ENCODE data around the gene HOXC10.
A peak's percentile ranks its signal among the peaks of the same experiment; 100 is the strongest.

Gene HOXC10

DNA sequence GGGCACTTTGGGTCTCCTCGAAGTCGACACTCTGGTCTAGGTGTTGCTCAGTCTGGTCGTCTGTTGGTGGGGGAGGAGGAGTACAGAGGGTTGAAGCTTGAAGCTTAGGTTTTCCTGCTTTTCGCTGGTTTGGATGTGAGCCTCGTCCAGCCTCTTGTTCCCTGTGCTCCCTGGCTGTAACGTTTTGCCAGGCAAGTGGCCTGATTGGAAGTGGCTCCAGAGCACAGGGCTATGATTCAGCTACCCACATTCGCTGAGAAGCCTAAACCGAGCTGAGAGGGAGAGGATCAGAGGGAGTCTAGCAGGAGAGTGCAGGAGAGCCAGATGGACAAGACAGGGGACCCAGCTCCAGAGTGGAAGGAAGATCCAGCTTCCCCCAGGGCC, 6.1 kb downstream of the HOXC10 start:
- DNase-seq (ENCODE audit: low read depth) = no peak

DNA sequence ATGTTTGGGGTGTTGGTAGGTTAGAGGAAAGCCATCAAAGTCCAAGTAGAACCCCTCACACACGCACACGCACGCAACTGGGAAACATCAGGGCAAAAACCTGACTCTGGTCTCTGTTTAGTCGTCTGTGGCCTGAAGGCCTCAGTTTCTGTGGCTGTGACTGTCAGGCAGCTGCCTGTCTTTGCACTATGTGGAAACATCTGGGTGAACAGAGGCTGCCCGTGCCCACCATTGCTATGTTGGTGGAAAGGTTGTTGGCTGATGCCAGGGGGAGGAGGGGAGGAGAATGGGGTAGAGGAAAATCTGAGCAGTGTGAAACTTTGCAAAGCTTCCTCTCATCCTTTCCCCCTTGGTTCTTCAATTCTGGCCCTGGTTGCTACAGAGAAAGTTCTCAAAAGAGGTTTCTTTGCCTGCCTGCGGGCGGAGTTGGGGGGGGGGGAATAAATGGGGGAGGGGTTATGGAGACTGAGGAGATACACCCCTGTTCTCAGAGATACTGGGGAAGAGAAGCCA, 7.5 kb downstream of the HOXC10 start:
- no peak for DNase-seq (ENCODE audit: low read depth)

DNA sequence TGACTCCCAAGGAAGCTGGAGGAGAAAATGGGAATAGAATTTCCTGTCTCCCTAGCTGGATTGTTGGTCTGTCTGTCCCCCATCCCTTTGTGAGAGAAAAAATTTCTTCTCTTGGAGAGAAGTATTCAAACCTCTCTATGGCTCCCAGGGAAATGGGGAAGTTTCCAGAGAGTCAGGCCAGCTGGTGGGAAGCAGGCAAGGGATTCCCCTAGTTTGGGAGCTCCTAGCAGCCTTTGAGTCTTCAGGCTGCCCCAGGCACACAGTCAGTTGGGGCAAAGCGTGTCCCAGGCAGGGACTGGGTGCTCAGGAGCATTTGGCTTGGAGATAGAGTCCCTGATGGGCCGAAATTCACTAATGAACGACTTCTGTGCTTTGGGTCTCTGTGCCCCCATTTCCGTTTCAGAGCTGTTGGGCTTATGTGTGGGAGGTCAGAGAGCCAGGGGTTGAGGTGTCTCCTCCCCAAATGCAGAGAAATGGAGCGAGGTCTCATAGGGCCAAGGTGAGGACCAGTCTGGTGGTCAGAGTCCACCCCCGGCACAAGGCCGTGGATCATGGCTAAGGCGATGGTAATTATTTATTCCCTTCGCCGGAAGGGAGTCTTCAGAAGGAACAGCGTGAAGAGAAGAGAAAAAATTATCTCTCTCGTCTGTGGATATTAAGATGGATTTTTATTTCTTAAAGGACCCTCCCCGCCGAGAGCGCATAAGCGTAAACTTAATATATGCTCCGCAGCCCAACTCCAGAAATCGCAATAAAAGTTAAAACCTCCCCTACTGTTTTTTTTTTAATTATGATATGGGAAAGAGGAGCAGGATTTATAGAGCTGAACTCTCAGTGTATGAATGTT, 8.4 kb downstream of the HOXC10 start:
- no peak for DNase-seq (ENCODE audit: low read depth)

DNA sequence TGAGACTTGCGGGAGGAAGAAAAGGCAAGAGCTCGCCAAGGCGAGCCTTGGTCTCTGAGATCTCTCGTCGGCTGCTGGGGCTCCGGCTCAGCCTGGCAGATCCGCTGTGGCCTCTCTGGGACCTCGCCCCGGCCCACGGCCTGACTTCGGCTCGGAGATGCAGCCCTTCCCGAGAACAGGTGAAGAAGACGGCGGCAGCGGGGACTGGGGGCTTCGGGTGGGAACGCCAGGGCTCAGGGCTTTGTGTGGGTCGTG, 9.0 kb downstream of the HOXC10 start:
- DNase-seq (ENCODE audit: low read depth) = no peak

DNA sequence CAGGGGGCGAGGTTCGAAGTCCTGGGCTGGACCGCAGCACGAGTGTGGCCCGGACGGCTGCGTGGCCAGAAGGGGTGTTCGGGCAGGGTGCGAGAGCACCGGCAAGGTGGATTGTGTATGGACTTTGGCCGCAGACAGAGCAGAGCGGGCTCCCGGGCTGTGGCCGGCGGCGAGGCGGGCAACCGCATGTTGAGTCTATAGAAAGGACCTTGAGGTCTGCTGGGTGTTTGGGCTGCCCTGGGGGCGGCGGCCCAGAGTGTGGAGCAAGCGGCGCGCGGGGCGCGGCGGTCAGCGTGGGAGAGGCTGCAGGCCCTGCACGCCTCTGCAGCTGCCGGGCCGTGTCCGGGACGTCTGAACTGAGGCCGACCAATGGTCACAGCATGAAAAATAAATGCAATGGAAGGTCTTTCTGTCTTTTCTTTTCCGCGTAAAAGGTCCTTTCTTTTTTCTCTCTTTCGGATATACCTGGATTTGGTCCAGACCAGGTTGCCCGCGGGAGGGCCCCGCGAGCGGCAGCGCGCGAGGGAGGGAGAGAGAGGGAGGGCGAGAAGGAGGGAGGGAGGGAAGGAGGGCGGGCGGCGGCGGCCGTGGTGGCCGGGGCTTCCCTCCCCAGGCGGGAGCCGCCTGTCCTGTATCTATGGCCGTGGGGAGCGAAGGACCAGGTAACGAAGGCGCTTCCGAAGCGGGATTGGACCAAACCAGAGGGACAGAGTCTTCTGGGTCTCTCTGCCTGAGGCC, 9.5 kb downstream of the HOXC10 start:
- no peak for DNase-seq (ENCODE audit: low read depth)

DNA sequence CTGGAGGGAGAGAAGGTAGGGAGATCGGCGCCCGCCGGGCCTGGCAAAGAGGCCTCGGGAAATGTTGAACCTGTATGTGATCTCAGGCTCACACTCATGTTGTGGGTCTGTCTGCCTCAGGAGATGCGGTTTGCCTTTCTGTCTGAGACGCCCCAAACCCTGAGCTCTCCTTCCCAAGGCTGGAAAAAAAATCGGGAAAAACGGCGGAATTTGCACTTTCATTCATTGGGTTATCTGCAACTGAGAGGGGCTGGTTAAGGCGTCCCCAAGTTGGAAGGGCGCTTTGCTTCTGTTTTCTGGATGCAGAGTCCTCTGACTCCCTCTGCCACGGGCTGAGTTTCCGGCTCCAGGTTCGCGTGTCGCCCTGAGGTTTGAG, 10.0 kb downstream of the HOXC10 start:
- DNase-seq (ENCODE audit: low read depth) = no peak

DNA sequence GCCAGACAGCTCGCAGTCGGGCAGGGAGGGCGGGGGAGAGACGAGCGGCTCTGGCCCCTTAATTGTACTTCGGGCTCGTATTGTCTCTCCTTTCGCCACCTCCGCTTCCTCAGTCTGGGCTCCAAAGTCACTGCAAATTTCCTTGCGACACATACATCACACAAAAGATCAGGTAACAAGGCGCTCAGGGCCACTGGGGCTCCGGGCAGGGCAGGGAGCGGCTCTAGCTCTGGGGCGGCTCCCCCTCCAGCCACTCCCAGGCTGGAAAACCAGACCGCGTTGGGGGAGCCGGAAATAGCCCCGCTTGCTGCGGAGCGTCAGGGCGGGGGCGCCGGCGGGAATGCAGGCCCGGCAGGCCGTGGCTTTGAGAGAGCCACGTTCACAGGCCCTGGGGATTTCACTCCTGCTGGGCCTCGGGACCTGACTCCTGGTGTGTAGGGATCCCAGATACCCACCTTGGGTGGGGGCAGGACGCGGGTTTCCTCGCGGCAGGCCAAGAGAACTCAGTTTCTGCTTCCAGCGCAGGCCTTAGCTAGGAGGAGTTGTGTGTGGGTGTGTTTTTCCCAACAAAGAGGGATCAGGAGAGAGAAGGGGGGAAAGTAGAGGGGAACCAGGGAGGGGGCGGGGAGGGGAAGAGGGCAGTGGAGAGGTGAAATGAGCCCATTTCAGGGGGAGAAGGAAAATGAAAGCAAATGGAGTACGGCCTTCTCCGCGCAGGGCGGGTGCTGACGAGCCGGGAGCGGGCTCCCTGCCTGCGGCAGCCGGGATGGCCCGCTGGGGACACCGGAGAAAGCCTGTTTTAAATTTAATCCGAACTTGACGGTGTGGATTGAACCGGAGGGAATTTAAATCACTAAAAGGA, 10.7 kb downstream of the HOXC10 start:
- DNase-seq (ENCODE audit: low read depth) = no peak

DNA sequence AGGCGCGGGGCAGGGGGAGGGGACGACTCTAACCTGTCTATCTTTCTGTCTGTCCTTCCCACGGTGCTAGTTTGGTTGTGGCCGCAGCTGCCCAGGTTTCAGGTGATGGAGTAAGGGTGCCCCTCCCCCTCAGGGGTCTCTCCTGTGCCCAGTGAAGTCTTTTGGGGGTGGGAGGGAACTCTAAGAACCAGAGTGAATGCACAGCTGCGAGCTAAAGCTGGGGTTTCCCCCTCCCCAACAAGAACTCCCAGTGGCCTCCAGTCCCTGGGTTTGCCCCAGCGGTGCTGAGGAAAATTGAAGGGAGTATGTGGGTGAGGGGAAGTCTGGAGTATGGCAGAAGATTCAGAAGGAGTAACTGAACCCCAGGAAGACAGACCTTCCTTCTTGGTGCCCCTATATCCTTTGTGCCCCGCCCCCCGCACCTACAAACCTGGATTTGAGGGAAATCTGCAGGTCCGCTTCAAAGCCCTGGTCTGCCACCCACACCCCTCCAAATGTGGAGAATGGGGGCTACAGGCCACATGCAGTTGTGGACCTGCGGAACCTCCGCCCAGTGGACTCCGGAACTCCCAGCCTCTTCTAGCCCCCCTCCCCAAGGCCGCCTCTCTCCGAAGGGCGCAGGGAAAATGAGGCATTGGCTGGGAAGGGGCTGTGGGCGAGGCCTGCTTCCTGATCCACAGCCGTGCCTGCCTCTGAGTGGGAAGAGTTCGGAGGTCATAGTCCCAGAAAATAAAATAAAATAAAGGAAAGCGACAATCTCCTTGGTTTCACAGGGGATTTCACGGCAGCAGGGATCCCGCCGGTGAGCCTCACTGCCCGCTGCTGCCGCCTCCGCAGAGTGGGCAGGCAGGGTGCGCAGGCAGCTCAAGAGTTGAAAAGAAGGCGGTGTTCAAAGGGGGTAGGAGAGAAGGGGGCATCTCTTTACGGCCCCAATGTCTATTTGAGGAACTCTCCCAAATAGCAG, 11.6 kb downstream of the HOXC10 start:
- no peak for DNase-seq (ENCODE audit: low read depth)

DNA sequence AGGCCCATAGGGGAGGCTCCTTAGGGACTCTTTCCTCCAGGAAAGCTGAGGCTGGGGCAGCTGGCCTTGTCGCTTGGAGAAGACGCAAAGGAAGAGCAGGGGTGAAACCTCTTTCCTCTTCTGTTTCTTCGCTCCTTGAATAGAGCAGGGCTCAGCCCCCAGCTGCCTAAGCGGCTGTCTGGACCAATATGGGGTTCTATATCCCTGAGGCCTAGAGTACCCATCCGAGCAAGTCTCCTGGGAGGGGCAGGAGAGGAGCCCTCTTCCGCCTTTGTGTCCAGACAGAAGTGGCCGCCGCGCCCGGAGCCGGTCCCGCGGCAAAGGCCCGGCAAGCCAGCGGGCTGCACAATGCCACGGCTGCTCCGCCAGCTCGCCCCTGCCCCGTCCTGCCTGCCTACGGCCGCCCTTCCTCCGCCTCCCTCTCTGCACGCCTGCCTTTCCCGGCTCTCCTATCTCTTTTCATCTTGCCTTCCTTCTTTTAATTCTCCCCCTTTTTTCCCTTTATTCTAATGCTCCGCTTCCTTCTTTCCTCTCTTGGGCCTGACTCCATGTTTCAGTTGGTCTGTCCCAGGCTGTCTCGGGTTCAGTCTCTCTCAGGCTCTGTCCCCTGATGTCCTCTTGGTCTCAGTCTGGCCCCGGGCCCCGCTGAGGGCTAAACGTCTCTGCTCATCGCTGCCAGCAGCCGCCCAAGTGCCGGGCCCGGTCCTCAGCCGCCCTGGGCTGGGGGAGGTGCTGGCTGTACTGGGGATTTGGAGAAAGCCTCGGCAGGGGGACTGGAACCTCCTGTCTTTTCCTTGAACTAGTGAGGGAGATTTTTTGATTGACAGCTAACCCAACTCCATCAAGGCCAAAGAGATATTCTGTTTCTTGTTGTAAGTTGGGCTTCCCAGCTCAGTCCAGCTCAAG, 12.5 kb downstream of the HOXC10 start:
- no peak for DNase-seq (ENCODE audit: low read depth)

DNA sequence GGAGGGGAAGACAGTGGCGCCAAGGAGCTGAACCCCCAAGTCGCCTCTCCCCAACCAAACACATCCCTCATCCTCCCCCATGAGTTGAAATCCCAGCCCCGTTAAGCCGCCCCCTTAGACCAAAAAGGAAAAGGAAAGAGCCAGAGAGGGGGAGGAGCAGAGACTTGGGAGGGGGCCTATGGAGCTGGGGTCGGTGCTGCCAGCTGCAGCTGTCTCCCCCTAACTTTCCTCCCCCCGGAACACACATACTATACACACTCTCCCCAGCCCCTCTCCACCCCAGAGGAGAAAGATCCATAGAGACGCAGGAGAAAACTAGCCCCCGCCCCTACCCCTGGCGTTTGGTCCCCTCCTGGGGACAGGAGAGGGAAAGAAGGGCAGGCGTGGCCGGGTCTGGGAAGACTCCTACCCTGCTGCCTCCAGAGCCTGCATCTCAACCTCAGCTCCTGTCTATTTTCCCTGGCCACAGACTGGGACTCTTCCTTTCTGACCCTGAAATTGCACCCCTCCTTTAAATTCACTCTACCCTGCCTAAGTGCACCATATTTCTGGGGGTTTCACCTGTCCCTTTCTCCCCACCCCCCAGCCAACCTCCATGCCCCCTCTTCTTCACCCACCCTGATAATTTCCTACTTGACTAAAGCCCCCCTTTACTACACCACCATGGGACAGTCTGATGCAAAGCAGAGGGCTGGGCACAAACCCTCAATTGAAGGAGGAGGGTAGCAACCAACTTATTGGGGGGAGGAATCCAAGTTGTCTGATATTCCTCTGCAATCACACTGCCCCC, 13.4 kb downstream of the HOXC10 start:
- no peak for DNase-seq (ENCODE audit: low read depth)

DNA sequence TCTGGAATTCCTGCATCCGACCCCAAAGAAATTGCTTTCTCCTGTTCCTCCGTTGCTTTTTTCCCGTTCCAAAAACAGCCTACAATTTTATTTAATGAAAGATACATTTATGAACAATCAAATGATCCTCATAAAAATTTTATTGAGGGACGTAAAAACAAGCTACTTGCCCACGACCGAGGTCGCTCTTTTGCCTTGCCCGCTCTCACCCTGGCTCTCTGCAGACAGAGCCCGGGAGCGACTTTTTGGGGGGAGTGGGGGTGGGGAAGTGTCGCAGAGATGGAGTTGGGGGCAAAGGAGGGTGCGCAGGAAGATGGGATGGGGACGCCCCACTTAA, 13.9 kb downstream of the HOXC10 start:
- DNase-seq (ENCODE audit: low read depth) = no peak

DNA sequence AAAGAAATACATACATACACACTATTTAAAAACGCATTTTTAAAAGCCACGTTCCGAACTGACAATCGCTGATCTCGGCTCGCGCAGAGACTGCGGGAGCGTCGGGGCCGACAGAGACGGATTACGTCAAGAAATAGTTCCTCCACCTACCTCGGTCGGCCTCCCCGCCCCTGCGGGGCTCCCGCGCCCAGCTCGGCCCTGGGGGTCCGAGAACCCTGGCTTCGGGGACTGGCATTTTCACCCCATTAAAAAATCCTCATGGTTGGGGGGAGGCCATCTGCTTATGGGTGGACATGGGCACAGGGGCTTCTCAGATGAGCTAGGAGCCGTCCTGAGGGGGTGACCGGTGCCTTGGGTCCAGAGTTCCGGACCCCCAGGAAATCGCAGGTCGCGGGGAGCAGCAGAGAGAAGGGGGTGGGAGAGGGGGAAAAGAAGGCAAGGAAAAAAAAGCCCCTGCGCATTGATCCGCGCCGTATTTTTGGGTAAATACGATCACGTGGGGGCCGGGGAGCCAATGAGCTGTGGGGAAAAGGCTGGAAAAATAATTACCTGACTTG, 14.7 kb downstream of the HOXC10 start:
- peak; percentile 91 for DNase-seq (ENCODE audit: low read depth)

DNA sequence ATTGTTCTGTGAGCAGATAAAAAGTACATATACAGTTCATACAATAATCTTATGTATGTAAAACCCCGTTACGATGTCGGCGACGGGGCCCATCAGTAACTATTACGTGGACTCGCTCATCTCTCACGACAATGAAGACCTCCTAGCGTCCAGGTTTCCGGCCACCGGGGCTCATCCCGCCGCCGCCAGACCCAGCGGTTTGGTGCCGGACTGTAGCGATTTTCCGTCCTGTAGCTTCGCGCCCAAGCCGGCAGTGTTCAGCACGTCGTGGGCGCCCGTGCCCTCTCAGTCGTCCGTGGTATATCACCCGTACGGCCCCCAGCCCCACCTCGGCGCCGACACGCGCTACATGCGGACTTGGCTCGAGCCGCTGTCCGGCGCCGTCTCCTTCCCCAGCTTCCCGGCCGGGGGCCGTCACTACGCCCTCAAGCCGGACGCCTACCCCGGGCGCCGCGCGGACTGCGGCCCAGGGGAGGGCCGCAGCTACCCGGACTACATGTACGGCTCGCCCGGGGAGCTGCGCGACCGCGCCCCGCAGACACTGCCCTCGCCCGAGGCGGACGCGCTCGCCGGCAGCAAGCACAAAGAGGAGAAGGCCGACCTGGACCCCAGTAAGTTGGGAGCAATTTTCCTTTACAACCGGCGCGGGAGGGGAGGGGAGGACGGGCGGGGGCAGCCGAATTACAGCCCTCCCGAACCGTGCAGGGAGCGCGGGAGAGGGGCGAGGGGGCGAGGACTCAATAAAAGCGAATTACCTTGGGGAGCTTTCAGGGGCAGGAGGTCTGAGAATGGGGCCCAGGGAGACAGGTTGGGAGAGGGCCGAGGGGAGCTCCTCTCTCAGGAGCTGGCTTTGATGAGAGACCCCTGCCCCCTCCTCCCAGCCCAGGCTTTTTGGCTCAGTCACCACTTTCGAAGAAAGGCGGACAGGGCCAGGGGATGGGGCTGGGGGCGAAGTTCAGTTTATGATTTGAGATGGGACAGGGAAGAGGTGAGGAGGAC, 15.5 kb downstream of the HOXC10 start, which contains the start of gene HOXC9:
TSS of gene HOXC9 (plus strand) at position 46 of the 999 bp plus-strand sequence. CDS start at position 74, 28 bp downstream.
- peak; percentile 67 for DNase-seq (ENCODE audit: low read depth)

DNA sequence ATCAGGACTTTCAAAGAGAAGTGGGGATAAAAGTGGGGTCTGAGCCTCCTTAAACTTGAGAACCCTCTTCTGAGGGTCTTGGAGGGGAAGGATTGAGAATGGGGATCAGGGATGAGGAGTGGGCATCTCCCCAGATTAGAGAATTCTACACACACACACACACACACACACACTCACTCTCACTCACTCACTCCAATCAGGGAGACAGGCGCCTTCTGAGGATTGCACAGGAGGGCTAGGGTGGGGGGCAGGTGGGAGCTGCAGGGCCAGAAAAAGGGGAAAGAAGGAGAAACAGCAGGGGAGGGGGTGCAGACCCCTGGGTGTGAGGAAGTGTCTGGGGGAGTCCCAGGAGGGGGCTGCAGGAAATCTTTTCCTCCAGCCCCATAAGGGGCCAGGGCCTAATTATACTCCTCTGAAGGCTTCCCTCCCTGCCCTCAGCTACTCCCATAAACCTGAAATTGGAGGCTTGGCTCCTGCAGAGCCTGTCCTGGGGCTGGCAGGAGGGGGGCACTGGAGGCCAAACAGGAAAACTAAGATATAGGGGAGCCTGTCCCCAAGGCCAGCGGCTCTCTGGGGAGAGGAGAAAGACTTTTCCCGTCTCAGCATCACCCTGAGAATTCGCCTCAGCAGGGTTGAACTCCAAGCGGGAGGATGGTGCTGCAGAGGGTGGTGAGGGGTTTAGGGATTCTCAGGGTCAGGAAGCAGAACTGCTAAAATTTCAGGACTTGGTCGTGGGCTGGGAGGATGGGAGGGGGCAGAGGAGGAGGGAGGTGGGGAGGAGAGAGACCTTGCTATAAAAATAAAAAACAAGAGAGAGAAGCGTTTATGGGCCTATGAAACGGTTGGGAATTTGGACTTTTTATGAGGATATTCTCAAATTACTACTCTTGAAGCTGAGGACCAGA, 16.6 kb downstream of the HOXC10 start:
- no peak for DNase-seq (ENCODE audit: low read depth)

DNA sequence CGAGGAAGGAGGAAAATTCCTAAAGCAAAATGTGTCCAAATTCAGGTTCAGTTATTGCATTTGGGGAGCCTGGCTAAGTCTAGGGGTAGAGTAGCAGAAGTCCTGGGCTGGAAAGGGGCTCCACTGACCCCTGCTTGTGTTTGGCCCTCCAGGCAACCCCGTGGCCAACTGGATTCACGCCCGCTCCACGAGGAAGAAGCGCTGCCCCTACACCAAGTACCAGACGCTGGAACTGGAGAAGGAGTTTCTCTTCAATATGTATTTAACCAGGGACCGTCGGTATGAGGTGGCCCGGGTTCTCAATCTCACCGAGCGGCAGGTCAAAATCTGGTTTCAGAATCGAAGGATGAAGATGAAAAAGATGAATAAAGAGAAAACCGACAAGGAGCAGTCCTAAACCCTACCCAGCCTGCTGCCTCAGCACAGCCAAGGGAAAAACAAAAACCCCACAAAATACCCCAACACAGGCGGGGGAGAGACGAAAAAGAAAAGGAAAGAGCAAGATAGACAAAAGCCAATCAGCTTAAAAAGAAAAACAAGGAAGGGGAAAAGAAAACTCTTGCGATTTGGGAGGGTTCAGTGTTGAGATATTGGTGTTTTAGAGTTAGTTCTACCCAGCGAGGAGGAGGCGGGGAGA, 17.4 kb downstream of the HOXC10 start:
- DNase-seq (ENCODE audit: low read depth) = no peak

DNA sequence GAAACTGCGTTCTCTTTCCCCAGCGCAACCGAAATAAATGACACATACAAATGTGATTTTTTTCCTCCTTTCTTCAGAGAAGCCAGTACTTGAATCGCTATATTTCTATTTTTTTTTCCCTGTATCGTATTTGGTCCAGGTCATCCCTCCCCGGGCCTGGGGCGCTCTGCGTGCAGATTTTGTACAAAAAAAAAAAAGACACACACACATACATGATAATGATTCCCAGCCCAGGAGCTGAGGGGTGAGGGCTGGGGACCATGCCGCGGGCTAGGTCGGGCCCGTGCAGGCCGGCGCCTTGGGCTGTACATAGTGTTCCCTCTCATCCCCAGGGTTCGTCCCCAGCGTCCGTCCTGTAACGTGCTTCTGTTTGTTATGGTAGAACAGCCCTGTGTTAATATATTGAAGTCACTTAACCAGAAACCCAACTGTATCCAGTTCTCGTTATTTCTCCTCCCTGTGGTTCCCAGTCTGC, 18.0 kb downstream of the HOXC10 start:
- no peak for DNase-seq (ENCODE audit: low read depth)

All from ELR (cell line).